H1 (cell line): ENCODE data around the gene RNF123. TPM values are rescaled to one million over a fixed set of nuclear protein-coding genes. Genes with fewer than 3 reads are reported as not detected.
"Not testable (repeated sequence)": the region's sequence is repeated elsewhere in the genome, so short reads cannot be mapped to it uniquely, and the experiment has no call there.

Experiments used
- CTCF ChIA-PET: fragments of 300-600 bp; sonication (Branson Sonifier 250); formaldehyde crosslinking; loops from one replicate; lab custom pipeline; 2021; ENCODE audit not compliant: partially characterized antibody; lab: Charles Lee
- POLR2A ChIA-PET: fragments of 300-600 bp; sonication (Branson Sonifier 250); formaldehyde crosslinking; loops from one replicate; lab custom pipeline; 2021; ENCODE audit warnings: inconsistent platforms; ENCODE audit not compliant: partially characterized antibody; lab: Charles Lee
- DNase-seq, 2 experiments: peaks; one replicate each; pipeline versions ENCODE4 v3.0.0 to v3.0.0-alpha.2; 2010 to 2022; ENCODE audit warnings: low spot score in 2 of 2, low read depth in 1 of 2, mixed read lengths in 1 of 2
- FAIRE-seq: peaks from 2 replicates; lab custom pipeline; 2011; peaks lifted over from hg19 to GRCh38; lab: Jason Lieb, UNC
- H2AFZ ChIP-seq: 2 replicates; pipeline ENCODE4 v1.8.1; 2012; ENCODE audit warnings: low read length, inconsistent platforms
- H2AK5ac ChIP-seq: 2 replicates; pipeline ENCODE4 v1.6.1; 2013; ENCODE audit warnings: low read depth, low read length
- H2BK120ac ChIP-seq: replicated peaks from 2 replicates; pipeline ENCODE3; 2013; ENCODE audit warnings: low read depth, low read length, inconsistent platforms
- H2BK12ac ChIP-seq: 2 replicates; pipeline ENCODE4 v1.6.1; 2013; ENCODE audit warnings: low read depth, low read length
- H2BK15ac ChIP-seq: 2 replicates; pipeline ENCODE4 v1.6.1; 2013; ENCODE audit warnings: low read length
- H2BK20ac ChIP-seq: 2 replicates; pipeline ENCODE4 v1.6.1; 2013; ENCODE audit warnings: low read length
- H2BK5ac ChIP-seq: 2 replicates; pipeline ENCODE4 v1.6.1; 2013; ENCODE audit warnings: low read depth, low read length
- H3K14ac ChIP-seq: 2 replicates; pipeline ENCODE4 v1.6.1; 2013; ENCODE audit warnings: inconsistent platforms; ENCODE audit not compliant: insufficient read length
- H3K18ac ChIP-seq: 2 replicates; pipeline ENCODE4 v1.6.1; 2013; ENCODE audit warnings: low read length; ENCODE audit errors: extremely low read depth
- H3K23ac ChIP-seq: 2 replicates; pipeline ENCODE4 v1.6.1; 2013; ENCODE audit warnings: inconsistent platforms; ENCODE audit not compliant: insufficient read length
- H3K23me2 ChIP-seq: 2 replicates; pipeline ENCODE4 v1.6.1; 2013; ENCODE audit warnings: low read depth, low read length
- H3K27ac ChIP-seq: 2 replicates; pipeline ENCODE4 v1.6.1; 2011; ENCODE audit warnings: low read depth, low read length, inconsistent platforms
- H3K27me3 ChIP-seq, 4 experiments: replicated peaks in 1 of 4; 1 replicate in 1 of 4; 2 replicates in 3 of 4; pipeline versions ENCODE4 v1.6.1 to v1.8.1; 2011 to 2013; ENCODE audit warnings: low read length in 3 of 4, mild to moderate bottlenecking in 3 of 4, inconsistent platforms in 2 of 4, mixed read lengths in 2 of 4, moderate library complexity in 1 of 4; ENCODE audit not compliant: control insufficient read depth in 3 of 4, insufficient read depth in 3 of 4; ENCODE audit errors: extremely low read depth in 1 of 4
- H3K36me3 ChIP-seq, 4 experiments: 2 replicates each; pipeline versions ENCODE4 v1.6.1 to v1.8.1; 2011 to 2013; ENCODE audit warnings: mild to moderate bottlenecking in 4 of 4, low read length in 3 of 4, moderate library complexity in 2 of 4, control low read depth in 1 of 4, inconsistent platforms in 1 of 4; ENCODE audit not compliant: insufficient read depth in 4 of 4, control insufficient read depth in 2 of 4
- H3K4ac ChIP-seq: replicated peaks from 2 replicates; pipeline ENCODE3; 2013; ENCODE audit warnings: low read length, low read depth, mixed read lengths, inconsistent platforms; ENCODE audit not compliant: insufficient read length
- H3K4me1 ChIP-seq, 4 experiments: replicated peaks in 1 of 4; 1 replicate in 1 of 4; 2 replicates in 3 of 4; pipeline versions ENCODE4 v1.6.1 to v1.8.1; 2011 to 2013; ENCODE audit warnings: low read length in 3 of 4, inconsistent platforms in 2 of 4, mixed read lengths in 1 of 4; ENCODE audit not compliant: insufficient read depth in 4 of 4, control insufficient read depth in 3 of 4
- H3K4me2 ChIP-seq, 2 experiments: 2 replicates each; pipeline versions ENCODE4 v1.6.1 to v1.8.1; 2011 to 2013; ENCODE audit warnings: low read depth in 2 of 2, low read length in 2 of 2, control low read depth in 1 of 2, inconsistent platforms in 1 of 2, mild to moderate bottlenecking in 1 of 2; ENCODE audit not compliant: insufficient read depth in 1 of 2
- H3K4me3 ChIP-seq, 4 experiments: fragments of 200-600, 300-600 bp in 1 of 4; sonication (generic), shearing (Covaris generic), sonication (Bioruptor Twin) in 1 of 4; 2 replicates each; pipeline versions ENCODE4 v1.5.1 to v1.8.1; 2011 to 2016; ENCODE audit warnings: low read length in 4 of 4, low read depth in 3 of 4, control low read depth in 2 of 4, inconsistent platforms in 2 of 4, mild to moderate bottlenecking in 2 of 4, mixed read lengths in 1 of 4, moderate library complexity in 1 of 4; ENCODE audit not compliant: insufficient read depth in 2 of 4; ENCODE audit errors: extremely low read depth in 1 of 4
- H3K56ac ChIP-seq: replicated peaks from 2 replicates; pipeline ENCODE3; 2013; ENCODE audit warnings: low read depth, mild to moderate bottlenecking, mixed read lengths, low read length, inconsistent platforms; ENCODE audit not compliant: insufficient read length
- H3K79me1 ChIP-seq: 2 replicates; pipeline ENCODE4 v1.6.1; 2013; ENCODE audit warnings: low read depth, low read length, control low read depth
- H3K79me2 ChIP-seq, 2 experiments: 2 replicates each; pipeline versions ENCODE4 v1.6.1 to v1.8.1; 2012 to 2013; ENCODE audit warnings: low read length in 2 of 2, mild to moderate bottlenecking in 2 of 2, inconsistent platforms in 1 of 2; ENCODE audit not compliant: insufficient read depth in 2 of 2, control insufficient read depth in 1 of 2
- H3K9ac ChIP-seq, 4 experiments: replicated peaks in 1 of 4; 1 replicate in 1 of 4; 2 replicates in 3 of 4; pipeline versions ENCODE4 v1.6.1 to v1.8.1; 2011 to 2013; ENCODE audit warnings: low read depth in 3 of 4, low read length in 3 of 4, control low read depth in 2 of 4, mild to moderate bottlenecking in 2 of 4, moderate library complexity in 2 of 4, inconsistent platforms in 1 of 4; ENCODE audit errors: extremely low read depth in 1 of 4
- H3K9me3 ChIP-seq, 2 experiments: 2 replicates each; pipeline versions ENCODE4 v1.6.1 to v1.8.1; 2012 to 2013; ENCODE audit warnings: mild to moderate bottlenecking in 2 of 2, moderate library complexity in 2 of 2, control low read depth in 1 of 2, inconsistent platforms in 1 of 2, low read depth in 1 of 2, low read length in 1 of 2, mixed read lengths in 1 of 2; ENCODE audit not compliant: insufficient read depth in 2 of 2
- H4K20me1 ChIP-seq, 2 experiments: replicated peaks in 1 of 2; 2 replicates each; pipeline versions ENCODE3 to v1.8.1; 2011 to 2013; ENCODE audit warnings: inconsistent platforms in 2 of 2, low read length in 2 of 2, mild to moderate bottlenecking in 1 of 2; ENCODE audit not compliant: insufficient read depth in 2 of 2, control insufficient read depth in 1 of 2
- H4K5ac ChIP-seq: 2 replicates; pipeline ENCODE4 v1.6.1; 2013; ENCODE audit warnings: low read length, low read depth, mixed read lengths, inconsistent platforms; ENCODE audit not compliant: insufficient read length
- H4K8ac ChIP-seq: 2 replicates; pipeline ENCODE4 v1.8.0; 2013; ENCODE audit warnings: mild to moderate bottlenecking, moderate library complexity, low read length, inconsistent platforms; ENCODE audit not compliant: insufficient read depth; ENCODE audit errors: extremely low read depth
- H4K91ac ChIP-seq: replicated peaks from 2 replicates; pipeline ENCODE3; 2013; ENCODE audit warnings: low read length, mixed read lengths, inconsistent platforms; ENCODE audit not compliant: insufficient read length
- KDM1A ChIP-seq: fragments of 200-600, 300-600 bp; sonication (generic); IDR thresholded peaks from 2 replicates; pipeline ENCODE4 v1.7.1; 2016; ENCODE audit warnings: mild to moderate bottlenecking, low read length, borderline replicate concordance
- WGBS, 2 experiments: shearing (Covaris generic) in 1 of 2; methylation state at CpG; one replicate each; pipeline versions ENCODE4 v1.1.6 to v1.1.7; 2013 to 2015; ENCODE audit warnings: low lambda C conversion rate in 2 of 2, mixed read lengths in 2 of 2, inconsistent platforms in 1 of 2, low coverage in 1 of 2, missing lambda C conversion rate in 1 of 2; ENCODE audit not compliant: insufficient replicate concordance in 2 of 2, insufficient coverage in 1 of 2, insufficient read length in 1 of 2; ENCODE audit errors: extremely low coverage in 1 of 2, missing lambda C conversion rate in 1 of 2; 5-methylcytosine and 5-hydroxymethylcytosine counted together
- polyA plus RNA-seq, 7 experiments: library from polyadenylated mRNA; depleted of rRNA in 3 of 7; stranded (reverse) in 5 of 7; unstranded in 2 of 7; fragments of >200 nt in 5 of 7; fragments of 200-250 nt in 2 of 7; gene quantifications; 1 replicate in 5 of 7; 2 replicates in 1 of 7; 4 replicates in 1 of 7; pipeline versions ENCODE4 v1.2.1 to v1.2.3, GENCODE V29; 2011 to 2013; ENCODE audit warnings: missing spikeins in 2 of 7, mixed read lengths in 2 of 7
- total RNA-seq: library from RNA; stranded (reverse); fragmentation: NEBNext Ultra II Directional; extraction: Animal tissue kit (Norgen Biotek cat#: 25700); gene quantifications from 2 replicates; pipeline ENCODE4 v1.2.1, GENCODE V29; 2021

The RNF123 gene
- total and polyA plus RNA-seq, 2 of the 8 experiments (the other 6 are each of a cell fraction or from before 2014, with no cell fraction given): 30.5 to 57.7 TPM

DNA sequence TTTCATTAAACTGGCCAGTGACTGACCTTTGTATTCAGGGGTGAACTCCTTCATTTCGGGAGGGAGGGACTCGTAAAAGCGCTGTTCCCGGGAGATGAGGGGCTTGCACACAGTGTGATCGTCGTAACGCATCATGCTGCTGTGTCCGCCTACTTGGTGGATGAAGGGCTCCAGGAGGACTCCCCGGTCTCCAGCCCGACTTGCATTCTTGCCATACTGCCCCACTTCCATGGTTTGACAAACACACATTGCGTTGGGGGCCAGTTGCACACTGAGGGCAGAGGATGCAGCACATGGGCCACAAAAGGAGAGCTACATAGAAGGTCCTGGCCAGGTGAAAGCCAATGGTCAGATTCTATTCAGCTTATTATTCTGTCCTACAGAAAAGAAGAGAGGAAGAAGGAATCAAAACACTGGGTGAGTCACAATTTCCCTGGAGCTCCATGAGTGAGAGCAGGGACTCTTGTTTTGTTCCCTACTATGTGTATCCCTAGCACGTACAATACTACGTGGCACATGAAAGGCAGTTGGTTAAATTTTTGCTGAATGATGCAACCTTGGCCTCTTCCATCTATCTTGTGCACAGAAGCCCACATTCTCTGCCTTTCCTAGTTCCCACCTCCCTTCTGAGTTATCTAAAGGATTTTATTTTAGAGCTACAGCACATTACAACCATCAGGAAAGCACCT, 58.6 kb downstream of the RNF123 start (continued):
- no peak for TF ChIP-seq KDM1A

DNA sequence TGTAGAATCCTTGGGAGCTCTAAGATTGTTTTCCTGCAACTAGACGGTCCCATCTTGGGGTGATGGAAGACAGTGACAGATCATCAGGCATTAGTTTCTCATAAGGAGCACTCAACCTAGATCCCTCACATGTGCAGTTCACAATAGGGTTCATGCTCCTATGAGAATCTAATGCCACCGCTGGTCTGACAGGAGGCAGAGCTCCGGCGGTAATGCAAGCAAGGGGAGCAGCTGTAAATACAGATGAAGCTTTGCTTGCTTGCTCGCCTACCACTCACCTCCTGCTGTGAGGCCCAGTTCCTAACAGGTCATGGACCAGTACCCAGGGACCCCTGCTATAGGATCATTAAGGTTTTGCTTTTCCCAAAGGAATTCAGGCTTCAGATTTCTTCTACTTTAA, 59.5 kb downstream of the RNF123 start:
- not testable (repeated sequence) for H4K20me1 ChIP-seq, H4K5ac ChIP-seq, H3K4me1 ChIP-seq, H2BK15ac ChIP-seq, H3K9me3 ChIP-seq, H3K4me2 ChIP-seq, H3K4ac ChIP-seq, H2AFZ ChIP-seq, H3K4me3 ChIP-seq, DNase-seq, H3K9ac ChIP-seq, H3K18ac ChIP-seq, H2BK20ac ChIP-seq, H3K14ac ChIP-seq, H3K27ac ChIP-seq, H2BK120ac ChIP-seq, FAIRE-seq, H2BK5ac ChIP-seq, H2AK5ac ChIP-seq, H3K27me3 ChIP-seq, H4K8ac ChIP-seq, H3K79me1 ChIP-seq, H3K23ac ChIP-seq, H4K91ac ChIP-seq, H3K23me2 ChIP-seq, H3K36me3 ChIP-seq, H2BK12ac ChIP-seq, H3K56ac ChIP-seq
- WGBS, 2 experiments: 99% methylated on average over 5 of the region's 5 CpGs; no CpG with 5 or more reads in 1 of the 2 experiments
- H3K79me2 ChIP-seq: peaks cover 0 to 29% of the 10 kb centered on the region in 2 experiments; a peak in 2 of 4 replicates
- ChIA-PET CTCF (interaction anchor here (0.9 to 1.2 kb wide), 4 partner anchors 10 to 176 kb away, joined by 3 to 4 read pairs (median 4); no protein-coding TSS in a partner anchor), POLR2A (interaction anchor here (0.8 to 2.2 kb wide), 7 partner anchors 10 to 54 kb away, joined by 3 to 6 read pairs (median 3); partner anchors contain the start of genes AMIGO3, GMPPB and INKA1)
